Measurements from ENCODE around the gene ANGEL2. TPM values are rescaled to one million over a fixed set of nuclear protein-coding genes. Genes with fewer than 3 reads are reported as not detected.

Gene ANGEL2
- total and polyA plus RNA-seq, 2 of the 13 experiments (the other 11 are each of a cell fraction or from before 2014, with no cell fraction given): 12.3 to 25.4 TPM

GRCh38 chr1:213051127-213051880, 35.6 kb upstream of the ANGEL2 start, which contains the start of gene RPS6KC1 (continued):
- peak; percentile 8; the same call in 1 of the 2 replicates for TF ChIP-seq CTCF (CRISPR knock-in tag; IDR thresholded peaks at IDR 0.05)
- TF ChIP-seq HHEX (CRISPR knock-in tag; IDR thresholded peaks at IDR 0.05): no peak
- no peak for TF ChIP-seq ATF3 (CRISPR knock-in tag; IDR thresholded peaks at IDR 0.05)
- no peak for TF ChIP-seq SNAI1 (CRISPR knock-in tag; IDR thresholded peaks at IDR 0.05; ENCODE audit: borderline replicate concordance)
- peak; percentile 42; the same call in 1 of the 2 replicates for TF ChIP-seq IKZF5 (CRISPR knock-in tag; IDR thresholded peaks at IDR 0.05)
- peak; percentile 35; the same call in 1 of the 2 replicates for TF ChIP-seq ZBTB38 (CRISPR knock-in tag; IDR thresholded peaks at IDR 0.05)
- no peak for TF ChIP-seq THYN1 (CRISPR knock-in tag; IDR thresholded peaks at IDR 0.05; ENCODE audit: borderline replicate concordance, low read depth)
- TF ChIP-seq PHF21A (CRISPR knock-in tag; IDR thresholded peaks at IDR 0.05): no peak; the same call in 1 of the 2 replicates
- TF ChIP-seq TCF7 (IDR thresholded peaks at IDR 0.05; ENCODE audit: low read depth): no peak
- TF ChIP-seq ZNF564 (CRISPR knock-in tag; IDR thresholded peaks at IDR 0.05): no peak
- peak; percentile 62; the same call in 1 of the 2 replicates for TF ChIP-seq WIZ (CRISPR knock-in tag; IDR thresholded peaks at IDR 0.05)
- TF ChIP-seq ZNF501 (CRISPR knock-in tag; IDR thresholded peaks at IDR 0.05): peak; percentile 79
- peak; percentile 90; the same call in 1 of the 2 replicates for TF ChIP-seq EHMT2 (IDR thresholded peaks at IDR 0.05; ENCODE audit: borderline replicate concordance, low read depth, low read length)
- TF ChIP-seq ZNF83 (CRISPR knock-in tag; IDR thresholded peaks at IDR 0.05; ENCODE audit: borderline replicate concordance): no peak; the same call in 1 of the 2 replicates
- no peak for TF ChIP-seq SRF (IDR thresholded peaks at IDR 0.05; ENCODE audit: low read depth, low read length)
- TF ChIP-seq ZSCAN25 (CRISPR knock-in tag; IDR thresholded peaks at IDR 0.05): no peak
- peak; percentile 96 for TF ChIP-seq ZNF687 (CRISPR knock-in tag; IDR thresholded peaks at IDR 0.05)
- TF ChIP-seq U2AF1 (optimal IDR thresholded peaks at IDR 0.05; ENCODE audit: low read depth, low read length): no peak
- TF ChIP-seq ZNF512B (CRISPR knock-in tag; IDR thresholded peaks at IDR 0.05; ENCODE audit: borderline replicate concordance): no peak

All from HepG2 (cell line).